Activated CD4-positive, alpha-beta T cell treated with anti-CD3 and anti-CD28 coated beads, Interleukin-2, Interleukin-4, amounts not matched to agents 100 ng/mL and 50 ng/mL, durations not matched to agents 16 hours and 8 hours (primary cell): ENCODE data around the gene SYP.

ENCODE experiments used
- DNase-seq: peaks from one replicate; pipeline ENCODE4 v3.0.0-alpha.2; 2020; ENCODE audit warnings: low spot score

SYP gene

GRCh38 chrX:49220100-49220499, 20.1 kb upstream of the SYP start:
- DNase-seq: no peak

DNA sequence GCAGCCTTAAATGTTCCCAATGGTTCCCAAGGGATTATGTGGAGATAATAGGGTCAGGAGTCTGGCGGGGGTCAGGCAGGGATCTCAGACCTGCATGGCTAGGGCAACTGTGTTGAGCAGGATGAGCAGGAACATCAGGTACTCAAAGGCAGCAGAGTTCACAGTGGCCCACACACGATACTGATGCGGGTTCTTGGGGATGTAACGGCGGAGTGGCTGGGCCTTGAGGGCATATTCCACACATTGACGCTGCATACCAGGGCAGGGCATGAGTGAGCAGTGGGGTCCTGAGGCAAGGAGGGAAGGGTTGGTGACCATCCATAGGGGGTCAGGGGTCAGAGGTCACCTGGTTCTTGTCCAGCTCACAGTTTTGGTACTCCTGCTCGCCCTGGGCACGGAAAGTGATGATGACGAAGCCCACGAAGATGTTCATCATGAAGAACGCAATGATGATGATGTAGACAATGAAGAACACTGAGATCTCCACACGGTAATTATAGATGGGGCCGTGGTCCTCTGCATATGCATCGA, 15.1 kb upstream of the SYP start:
- DNase-seq: no peak

- DNase-seq: no peak
Observed at GRCh38 chrX:49214416-49214815, 14.4 kb upstream of the SYP start.

- DNase-seq: no peak
Observed at GRCh38 chrX:49212861-49213260, 12.9 kb upstream of the SYP start.

- no peak for DNase-seq
Observed at GRCh38 chrX:49212209-49212608, 12.2 kb upstream of the SYP start.

DNA sequence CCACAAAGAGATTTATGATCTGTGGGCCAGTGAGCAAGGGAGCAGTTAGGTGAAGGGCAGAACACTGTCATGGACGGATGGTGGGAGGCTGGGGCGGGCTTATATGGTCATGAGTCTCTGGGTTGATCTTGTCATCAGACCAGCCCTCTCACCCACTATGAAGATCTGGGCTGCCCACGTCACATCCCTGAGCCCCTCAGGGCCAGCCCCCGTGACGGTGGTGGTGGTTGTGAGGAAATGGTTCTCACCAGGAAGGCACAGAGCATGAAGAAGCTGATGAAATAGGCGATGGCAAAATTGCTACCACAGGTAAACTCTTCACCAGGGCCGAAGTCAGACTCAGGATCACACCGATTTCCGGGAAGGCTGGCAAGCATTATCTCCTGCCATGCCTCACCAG, 11.1 kb upstream of the SYP start:
- no peak for DNase-seq

GRCh38 chrX:49210406-49210805, 10.4 kb upstream of the SYP start:
- no peak for DNase-seq

DNA sequence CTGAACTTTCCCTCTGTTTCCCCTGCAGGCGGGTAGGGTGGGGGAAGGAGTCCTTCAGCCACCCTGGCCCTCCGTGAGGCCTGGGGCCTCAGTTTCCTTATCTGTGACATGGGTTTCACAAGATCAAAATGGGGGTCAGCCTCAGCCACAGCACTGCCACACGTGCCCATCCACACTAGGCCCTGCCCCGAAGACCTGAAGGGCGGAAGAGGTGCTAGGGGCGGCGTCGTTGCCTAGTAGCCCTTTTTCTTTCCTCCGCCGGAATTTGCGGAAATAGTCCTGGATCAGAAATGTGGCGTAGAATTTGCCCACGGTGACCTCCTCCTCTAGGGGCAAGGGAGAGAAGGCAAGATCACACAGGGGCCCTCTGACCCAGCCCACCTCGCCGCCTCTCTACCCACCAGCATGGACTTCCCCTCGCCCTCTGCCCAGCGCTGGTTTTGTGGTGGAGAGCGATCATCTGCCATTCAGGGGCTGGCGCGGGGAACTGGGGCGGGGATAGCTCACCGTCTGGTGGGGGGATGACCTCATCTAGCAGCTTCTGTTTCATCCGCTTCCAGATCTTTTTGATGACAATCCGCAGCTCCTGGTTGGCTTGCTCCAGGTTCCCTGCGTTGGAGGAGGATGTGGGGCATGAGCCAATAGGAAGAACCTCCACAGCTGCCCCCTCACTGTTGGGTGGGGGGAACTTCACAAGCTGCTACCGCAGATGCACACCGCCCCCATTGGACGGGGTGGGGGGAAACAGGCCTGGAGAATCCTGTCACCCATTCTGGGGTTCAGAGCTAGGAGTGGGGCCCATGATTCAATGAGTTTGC, 9.7 kb upstream of the SYP start:
- DNase-seq: no peak

DNA sequence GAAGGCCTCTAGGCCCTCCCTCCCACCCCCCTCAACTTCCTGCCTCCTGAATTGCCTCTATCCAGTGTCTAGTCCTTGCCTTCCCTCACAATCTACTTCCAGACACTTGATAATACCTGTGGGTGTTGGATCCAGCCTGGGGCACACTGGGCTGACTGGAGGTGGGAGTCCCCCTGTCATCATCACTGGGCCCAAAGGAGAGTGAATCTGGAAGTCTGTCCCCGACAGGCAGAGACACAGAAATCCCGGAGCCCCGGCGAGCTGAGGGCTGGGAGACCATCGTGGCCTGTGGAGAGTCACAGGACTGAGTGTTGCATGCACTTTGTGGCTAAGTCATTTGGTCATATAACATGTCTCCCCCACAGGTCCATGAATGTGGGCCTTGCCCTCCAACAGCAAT, 8.4 kb upstream of the SYP start:
- DNase-seq: no peak

DNA sequence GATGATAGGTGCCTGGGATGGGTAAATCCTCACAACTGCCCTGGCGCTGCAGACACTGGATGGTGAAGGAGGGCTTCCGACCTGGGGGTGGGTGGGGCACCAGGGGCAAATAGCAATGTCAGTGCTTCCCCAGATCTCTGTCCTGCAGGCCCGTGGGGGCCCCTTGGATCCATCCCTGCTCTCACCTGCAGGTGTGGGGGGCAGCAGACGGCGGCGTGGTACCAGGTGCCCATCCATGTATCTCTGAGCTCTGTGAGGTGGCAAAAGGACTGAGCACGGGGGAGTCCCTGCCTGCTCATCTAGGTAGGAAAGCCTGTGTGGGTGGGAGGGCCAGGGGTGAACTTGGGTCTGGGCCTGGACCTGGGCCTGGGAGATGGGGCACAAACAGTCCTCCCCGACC, 6.5 kb upstream of the SYP start:
- DNase-seq: no peak

DNA sequence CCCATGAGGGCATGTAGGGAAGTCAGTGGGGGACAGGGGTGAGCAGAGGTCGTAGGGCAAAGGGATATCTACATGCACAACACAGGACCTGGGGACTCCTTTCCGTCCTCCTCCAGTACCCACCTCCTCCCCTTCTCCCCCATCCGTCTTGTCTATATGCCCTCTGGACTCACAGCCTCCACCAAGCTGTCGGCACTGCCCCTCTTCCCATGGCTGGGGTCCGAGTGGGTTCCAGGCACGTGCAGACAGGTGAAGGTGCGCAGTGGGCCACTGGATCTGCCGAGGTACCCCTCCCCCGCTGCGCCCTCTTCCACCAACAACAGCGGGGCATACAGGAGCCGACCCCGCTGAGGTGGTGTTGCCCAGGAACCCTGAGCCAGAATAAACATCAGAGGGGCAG, 5.5 kb upstream of the SYP start:
- DNase-seq: no peak

- no peak for DNase-seq
Observed at GRCh38 chrX:49204709-49205108, 4.7 kb upstream of the SYP start.

- no peak for DNase-seq
Observed at GRCh38 chrX:49204017-49204416, 4.0 kb upstream of the SYP start.

- no peak for DNase-seq
Observed at GRCh38 chrX:49203536-49203935, 3.5 kb upstream of the SYP start.

DNA sequence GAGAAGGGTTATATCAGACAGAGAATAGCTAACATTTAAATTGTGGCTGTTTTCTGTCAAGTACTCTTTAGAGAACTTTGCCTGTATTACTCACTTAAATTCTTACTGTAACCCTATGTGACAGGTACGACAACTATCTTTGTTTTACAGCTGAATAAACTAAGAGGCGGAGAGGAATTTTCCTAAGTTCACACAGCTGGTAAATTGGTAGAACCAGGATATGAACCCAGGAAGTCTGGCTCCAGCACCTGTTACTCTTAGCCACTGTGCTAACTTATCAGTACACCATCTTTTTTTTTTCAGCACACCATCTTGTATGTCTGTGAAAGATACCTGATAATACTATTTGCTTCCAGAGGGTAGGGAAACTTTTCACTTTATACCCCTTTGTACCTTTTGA, 2.0 kb upstream of the SYP start:
- no peak for DNase-seq

DNA sequence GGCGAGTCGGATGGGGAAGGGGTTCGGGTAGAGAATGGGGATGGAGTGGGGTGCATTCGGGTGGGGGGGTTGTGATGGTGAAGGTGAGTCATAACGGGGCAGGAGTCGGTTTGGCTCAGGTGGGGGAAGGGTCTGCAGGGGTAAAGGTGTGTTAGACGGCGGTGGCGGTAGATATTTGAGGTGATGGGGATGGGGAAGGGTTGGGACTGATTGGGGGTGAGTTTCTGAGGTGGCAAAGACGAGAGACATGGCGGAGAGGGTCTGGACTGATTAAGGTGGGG, 738 bp downstream of the SYP start:
- no peak for DNase-seq

GRCh38 chrX:49198540-49199314, 1.3 kb downstream of the SYP start:
- no peak for DNase-seq

- DNase-seq: no peak
Observed at GRCh38 chrX:49197543-49198087, 2.4 kb downstream of the SYP start.

DNA sequence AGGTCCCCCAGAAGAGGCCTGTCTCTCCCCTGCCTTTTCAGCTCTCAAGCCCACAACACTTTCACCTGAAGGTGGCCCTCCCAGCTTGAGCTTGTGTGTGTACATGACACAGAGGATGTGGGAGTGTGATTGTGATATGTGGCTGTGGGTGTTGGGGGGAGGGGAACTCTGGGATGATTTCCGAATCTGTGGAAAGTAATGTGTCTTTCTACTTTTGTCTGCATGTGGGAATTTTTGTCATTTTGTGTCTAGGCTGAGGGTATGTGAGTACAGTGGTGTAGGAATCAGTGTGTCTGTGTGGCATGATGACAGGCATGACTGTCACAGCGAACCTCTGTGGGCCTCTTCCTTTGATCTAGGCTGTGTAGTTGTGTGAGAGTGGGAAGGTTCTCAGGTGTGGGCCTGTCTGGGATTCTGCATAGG, 6.4 kb downstream of the SYP start:
- no peak for DNase-seq

DNA sequence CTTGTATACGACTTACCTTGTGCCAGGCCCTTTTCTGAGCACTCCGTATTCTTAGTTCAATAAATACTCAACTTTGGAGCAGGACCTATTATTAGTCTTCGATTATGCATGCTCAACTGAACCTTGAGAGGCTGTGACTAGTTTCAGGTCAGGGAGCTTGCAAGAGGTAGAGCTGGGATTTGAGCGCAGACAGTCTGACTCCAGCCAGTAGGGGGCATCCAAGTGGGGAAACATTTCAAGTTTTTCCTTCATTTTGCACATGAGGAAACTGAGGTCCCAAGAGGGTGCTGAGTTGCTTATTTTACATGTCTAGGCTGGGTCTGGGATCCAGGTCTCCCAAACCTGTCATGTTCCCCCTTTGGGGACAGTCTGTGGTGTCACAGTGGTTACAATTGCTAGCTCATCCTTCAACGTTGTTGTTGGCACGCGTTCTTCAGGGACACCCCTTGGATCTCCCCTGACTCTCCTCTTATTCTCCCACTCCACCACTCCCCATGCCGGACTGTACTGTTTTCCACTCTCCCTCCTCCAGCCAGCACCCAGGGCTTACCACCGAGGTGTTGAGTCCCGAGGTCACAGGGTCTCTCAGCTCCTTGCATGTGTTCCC, 7.2 kb downstream of the SYP start:
- peak; percentile 46 for DNase-seq

GRCh38 chrX:49191574-49192011, 8.4 kb downstream of the SYP start:
- DNase-seq: peak; percentile 32

GRCh38 chrX:49190821-49191573, 9.0 kb downstream of the SYP start:
- peak; percentile 93 for DNase-seq
